ENCODE data around the gene EVPL. TPM values are rescaled to one million over a fixed set of nuclear protein-coding genes. Genes with fewer than 3 reads are reported as not detected.

The EVPL gene
- total RNA-seq, 4 donors from 2014 or later, result 0.02 to 0.07 TPM; not detected in 2

- no peak for TF ChIP-seq CTCF (IDR thresholded peaks at IDR 0.05 in 4 of 5, conservative IDR thresholded peaks at IDR 0.05 in 1 of 5)
- no peak for TF ChIP-seq POLR2A (IDR thresholded peaks at IDR 0.05)
- Histone ChIP-seq H3K27ac (no peak overlapping the region), H3K4me3 (no peak overlapping the region), H3K4me1 (peaks cover 5 to 6% of the 10 kb centered on the region in 2 donors), H3K9me3 (no peaks in the 10 kb centered on the region), H3K36me3 (no peaks in the 10 kb centered on the region), H3K27me3 (no peaks in the 10 kb centered on the region)
- in situ Hi-C loops (cut with MboI; ENCODE audit: low sequenced_read_pairs in 4 of 4), result loop anchor here (5.0 kb wide), 1 partner anchor 102 kb away; no protein-coding TSS in a partner anchor
- intact Hi-C loops (cut with DNase I; ENCODE audit: low total_unique reads), result no loop called here
- ATAC-seq (no peak), DNase-seq (no peak)
Measured at GRCh38 chr17:76009447-76009846, 17.7 kb downstream of the EVPL start.

- no peaks in the 10 kb centered on the region for H3K36me3 ChIP-seq
- in situ Hi-C loops (cut with MboI; ENCODE audit: low sequenced_read_pairs in 4 of 4), result loop anchor here (5.0 kb wide), 1 partner anchor 102 kb away; no protein-coding TSS in a partner anchor
- no peak for DNase-seq
- H3K27ac ChIP-seq, result no peak overlapping the region
- H3K4me3 ChIP-seq, result no peak overlapping the region
- no peaks in the 10 kb centered on the region for H3K27me3 ChIP-seq
- intact Hi-C loops (cut with DNase I; ENCODE audit: low total_unique reads), result no loop called here
- no peak for ATAC-seq
- no peaks in the 10 kb centered on the region for H3K9me3 ChIP-seq
- no peak for TF ChIP-seq POLR2A (IDR thresholded peaks at IDR 0.05)
- no peak for TF ChIP-seq CTCF (IDR thresholded peaks at IDR 0.05 in 4 of 5, conservative IDR thresholded peaks at IDR 0.05 in 1 of 5)
- H3K4me1 ChIP-seq, result peaks cover 6 to 7% of the 10 kb centered on the region in 2 donors
Measured at GRCh38 chr17:76008630-76009425, 18.3 kb downstream of the EVPL start.

GRCh38 chr17:76008208-76008607, 18.9 kb downstream of the EVPL start:
- no peak overlapping the region for H3K4me3 ChIP-seq
- TF ChIP-seq POLR2A (IDR thresholded peaks at IDR 0.05) (no peak), CTCF (IDR thresholded peaks at IDR 0.05 in 4 of 5, conservative IDR thresholded peaks at IDR 0.05 in 1 of 5) (no peak)
- no peaks in the 10 kb centered on the region for H3K9me3 ChIP-seq
- no peak for DNase-seq
- peaks cover 8 to 13% of the 10 kb centered on the region in 2 donors for H3K4me1 ChIP-seq
- H3K27me3 ChIP-seq, result no peaks in the 10 kb centered on the region
- no peaks in the 10 kb centered on the region for H3K36me3 ChIP-seq
- no peak overlapping the region for H3K27ac ChIP-seq
- intact Hi-C loops (cut with DNase I; ENCODE audit: low total_unique reads), result no loop called here
- in situ Hi-C loops (cut with MboI; ENCODE audit: low sequenced_read_pairs in 4 of 4), result loop anchor here (5.0 kb wide), 1 partner anchor 101 kb away; no protein-coding TSS in a partner anchor
- no peak for ATAC-seq

GRCh38 chr17:76007850-76008165, 19.3 kb downstream of the EVPL start:
- in situ Hi-C loops (cut with MboI; ENCODE audit: low sequenced_read_pairs in 4 of 4), result loop anchor here (5.0 kb wide), 1 partner anchor 101 kb away; no protein-coding TSS in a partner anchor
- intact Hi-C loops (cut with DNase I; ENCODE audit: low total_unique reads), result no loop called here
- Histone ChIP-seq H3K4me1 (peaks cover 12 to 16% of the 10 kb centered on the region in 2 donors), H3K9me3 (no peaks in the 10 kb centered on the region), H3K36me3 (no peaks in the 10 kb centered on the region), H3K27me3 (no peaks in the 10 kb centered on the region), H3K27ac (no peak overlapping the region), H3K4me3 (no peak overlapping the region)
- TF ChIP-seq CTCF (IDR thresholded peaks at IDR 0.05 in 4 of 5, conservative IDR thresholded peaks at IDR 0.05 in 1 of 5) (no peak), POLR2A (IDR thresholded peaks at IDR 0.05) (no peak)
- DNase-seq, result no peak
- no peak for ATAC-seq
